ENCODE measurements around the gene FAT1.

DNA sequence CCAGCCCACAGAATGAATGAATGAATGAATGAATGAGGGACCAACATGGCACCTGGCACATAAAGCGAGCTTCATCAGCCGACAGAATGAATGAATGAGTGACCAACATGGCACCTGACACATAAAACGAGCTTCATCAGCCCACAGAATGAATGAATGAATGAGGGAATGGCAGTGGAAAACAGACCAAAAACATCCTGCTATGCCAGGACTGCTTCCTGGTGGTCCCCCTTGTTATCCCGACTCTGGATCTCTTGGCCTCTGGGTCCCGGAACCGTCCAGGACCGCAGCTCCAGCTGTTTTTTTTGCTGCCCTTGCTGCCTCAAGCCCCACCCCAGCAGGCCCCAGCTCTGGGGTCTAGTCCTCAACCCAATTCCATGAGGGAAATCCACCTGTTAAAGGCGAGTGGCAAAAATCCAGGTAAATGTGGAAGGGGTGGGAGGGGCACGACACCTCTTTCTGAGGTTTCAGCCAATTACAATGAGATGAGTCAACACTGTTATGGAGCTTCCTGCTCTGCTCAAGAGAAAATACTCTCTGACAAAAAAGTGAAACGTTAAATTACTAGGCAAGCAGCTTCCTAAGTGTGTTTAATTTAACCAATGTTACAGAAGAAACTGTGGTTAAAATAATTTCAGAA lies 96.3 kb downstream of the FAT1 start:
- TF ChIP-seq, protein P1, sequence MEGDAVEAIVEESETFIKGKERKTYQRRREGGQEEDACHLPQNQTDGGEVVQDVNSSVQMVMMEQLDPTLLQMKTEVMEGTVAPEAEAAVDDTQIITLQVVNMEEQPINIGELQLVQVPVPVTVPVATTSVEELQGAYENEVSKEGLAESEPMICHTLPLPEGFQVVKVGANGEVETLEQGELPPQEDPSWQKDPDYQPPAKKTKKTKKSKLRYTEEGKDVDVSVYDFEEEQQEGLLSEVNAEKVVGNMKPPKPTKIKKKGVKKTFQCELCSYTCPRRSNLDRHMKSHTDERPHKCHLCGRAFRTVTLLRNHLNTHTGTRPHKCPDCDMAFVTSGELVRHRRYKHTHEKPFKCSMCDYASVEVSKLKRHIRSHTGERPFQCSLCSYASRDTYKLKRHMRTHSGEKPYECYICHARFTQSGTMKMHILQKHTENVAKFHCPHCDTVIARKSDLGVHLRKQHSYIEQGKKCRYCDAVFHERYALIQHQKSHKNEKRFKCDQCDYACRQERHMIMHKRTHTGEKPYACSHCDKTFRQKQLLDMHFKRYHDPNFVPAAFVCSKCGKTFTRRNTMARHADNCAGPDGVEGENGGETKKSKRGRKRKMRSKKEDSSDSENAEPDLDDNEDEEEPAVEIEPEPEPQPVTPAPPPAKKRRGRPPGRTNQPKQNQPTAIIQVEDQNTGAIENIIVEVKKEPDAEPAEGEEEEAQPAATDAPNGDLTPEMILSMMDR (IDR thresholded peaks at IDR 0.05): no peak
- TF ChIP-seq EZH2 (IDR thresholded peaks at IDR 0.05; ENCODE audit: borderline replicate concordance, insufficient read depth, low read depth, low read length, poor library complexity, severe bottlenecking): no peak
